ENCODE data around the gene HMOX1.

DNA sequence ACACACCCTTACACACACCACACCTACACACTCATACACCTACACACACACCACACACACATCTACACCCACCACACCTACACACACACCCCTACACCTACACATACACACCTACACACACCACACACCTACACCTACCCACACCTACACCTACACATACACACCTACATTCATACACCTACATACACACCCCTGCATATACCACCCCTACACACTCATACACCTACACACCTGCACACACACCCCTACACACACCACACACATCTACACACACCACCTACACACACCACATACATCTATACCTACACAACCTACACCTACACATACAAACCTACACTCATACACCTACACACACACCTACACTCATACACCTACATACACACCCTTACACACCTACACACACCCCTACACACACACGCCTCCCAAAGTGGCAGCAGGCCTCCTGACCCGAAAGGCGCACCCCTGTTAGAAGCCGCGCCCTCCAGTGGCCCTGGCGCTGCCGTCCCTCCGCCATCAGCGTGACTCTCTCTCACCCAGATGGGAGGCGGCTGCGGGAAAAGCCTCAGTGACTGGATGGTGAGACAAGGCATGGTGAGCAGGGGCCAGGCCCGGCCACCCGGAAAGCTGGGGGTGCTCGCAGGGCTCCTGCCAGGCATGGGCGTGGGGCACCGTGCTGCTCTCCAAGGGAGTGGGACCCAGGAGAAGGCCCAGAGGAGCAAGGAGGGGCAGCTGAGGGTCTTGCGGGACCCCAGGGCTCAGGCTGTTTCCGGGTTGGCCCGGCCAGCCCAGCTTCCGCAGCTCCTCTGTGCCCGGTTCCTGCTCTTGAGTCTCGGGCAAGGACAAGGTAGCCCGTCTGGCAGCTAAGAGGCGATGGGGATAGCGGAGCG is 37.0 kb upstream of the HMOX1 start:
- TF ChIP-seq POLR2A (IDR thresholded peaks at IDR 0.05) (no peak), EP300 (IDR thresholded peaks at IDR 0.05) (no peak)
- TF ChIP-seq, protein P1, sequence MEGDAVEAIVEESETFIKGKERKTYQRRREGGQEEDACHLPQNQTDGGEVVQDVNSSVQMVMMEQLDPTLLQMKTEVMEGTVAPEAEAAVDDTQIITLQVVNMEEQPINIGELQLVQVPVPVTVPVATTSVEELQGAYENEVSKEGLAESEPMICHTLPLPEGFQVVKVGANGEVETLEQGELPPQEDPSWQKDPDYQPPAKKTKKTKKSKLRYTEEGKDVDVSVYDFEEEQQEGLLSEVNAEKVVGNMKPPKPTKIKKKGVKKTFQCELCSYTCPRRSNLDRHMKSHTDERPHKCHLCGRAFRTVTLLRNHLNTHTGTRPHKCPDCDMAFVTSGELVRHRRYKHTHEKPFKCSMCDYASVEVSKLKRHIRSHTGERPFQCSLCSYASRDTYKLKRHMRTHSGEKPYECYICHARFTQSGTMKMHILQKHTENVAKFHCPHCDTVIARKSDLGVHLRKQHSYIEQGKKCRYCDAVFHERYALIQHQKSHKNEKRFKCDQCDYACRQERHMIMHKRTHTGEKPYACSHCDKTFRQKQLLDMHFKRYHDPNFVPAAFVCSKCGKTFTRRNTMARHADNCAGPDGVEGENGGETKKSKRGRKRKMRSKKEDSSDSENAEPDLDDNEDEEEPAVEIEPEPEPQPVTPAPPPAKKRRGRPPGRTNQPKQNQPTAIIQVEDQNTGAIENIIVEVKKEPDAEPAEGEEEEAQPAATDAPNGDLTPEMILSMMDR (IDR thresholded peaks at IDR 0.05), result no peak

Measured in suprapubic skin (tissue), 3 donors.